Large intestine (tissue), 3 donors: Measurements from ENCODE around the gene PCIF1. TPM values are rescaled to one million over a fixed set of nuclear protein-coding genes. Genes with fewer than 3 reads are reported as not detected.

Experiments
- DNase-seq, 2 donors: peaks; one replicate each; pipeline versions ENCODE4 v3.0.0 to v3.0.0-alpha.2; 2013
- H3K27ac ChIP-seq: one replicate; pipeline ENCODE4 v1.5.1; 2013; ENCODE audit warnings: low read length
- H3K27me3 ChIP-seq: 2 replicates; pipeline ENCODE4 v1.6.1; 2013; ENCODE audit warnings: low read length; ENCODE audit not compliant: control insufficient read depth, insufficient read depth
- H3K36me3 ChIP-seq: 2 replicates; pipeline ENCODE4 v1.6.1; 2013; ENCODE audit warnings: low read length; ENCODE audit not compliant: control insufficient read depth, insufficient read depth
- H3K4me1 ChIP-seq: one replicate; pipeline ENCODE4 v1.6.1; 2013; ENCODE audit warnings: low read length; ENCODE audit not compliant: control insufficient read depth, insufficient read depth
- H3K4me3 ChIP-seq: one replicate; pipeline ENCODE4 v1.5.1; 2013; ENCODE audit warnings: low read length
- H3K9me3 ChIP-seq: one replicate; pipeline ENCODE4 v1.6.1; 2013; ENCODE audit warnings: mild to moderate bottlenecking, low read depth, low read length, moderate library complexity; ENCODE audit not compliant: control insufficient read depth
- WGBS: methylation state at CpG from one replicate; pipeline ENCODE4 v1.1.5; 2013; ENCODE audit warnings: low lambda C conversion rate; ENCODE audit not compliant: insufficient coverage; 5-methylcytosine and 5-hydroxymethylcytosine counted together
- polyA plus RNA-seq: library from polyadenylated mRNA; unstranded; fragments of 120-200 nt; gene quantifications from one replicate; pipeline ENCODE4 v1.2.1, GENCODE V29; 2013

Gene PCIF1
- polyA plus RNA-seq, 1 donor = 28.1 TPM

DNA sequence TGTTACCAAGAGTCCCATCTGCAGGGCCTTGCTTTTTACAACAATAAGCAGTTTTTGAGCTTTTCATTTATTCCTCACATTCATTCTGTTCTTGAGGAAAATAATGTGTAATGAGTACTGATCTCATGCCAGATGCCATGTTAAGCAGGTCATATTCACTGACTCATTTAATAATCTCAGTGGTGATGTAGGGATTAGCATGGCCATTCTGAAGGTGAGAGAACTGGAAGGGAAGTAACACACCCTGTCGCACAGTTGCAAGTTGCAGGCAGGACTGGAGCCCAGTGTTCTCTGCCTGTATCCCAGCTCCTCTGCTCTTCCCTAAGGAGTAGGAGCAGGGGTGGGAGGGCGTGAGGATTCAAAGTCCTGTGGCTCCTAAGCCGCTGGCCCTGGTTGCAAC, 5.6 kb downstream of the PCIF1 start:
- Histone ChIP-seq H3K4me1 (no peaks in the 10 kb centered on the region), H3K27ac (no peak overlapping the region), H3K4me3 (no peak overlapping the region), H3K9me3 (no peaks in the 10 kb centered on the region), H3K36me3 (peaks cover 72% of the 10 kb centered on the region), H3K27me3 (no peaks in the 10 kb centered on the region)
- DNase-seq = no peak
- WGBS = no CpG with 5 or more reads among the region's 3 CpGs

- no peaks in the 10 kb centered on the region for H3K9me3 ChIP-seq
- H3K27ac ChIP-seq = no peak overlapping the region
- peaks cover 76% of the 10 kb centered on the region for H3K36me3 ChIP-seq
- no peaks in the 10 kb centered on the region for H3K4me1 ChIP-seq
- no peak overlapping the region for H3K4me3 ChIP-seq
- no peaks in the 10 kb centered on the region for H3K27me3 ChIP-seq
- no CpG with 5 or more reads among the region's 13 CpGs for WGBS
- DNase-seq = no peak
Observed at GRCh38 chr20:45940469-45940868, 6.0 kb downstream of the PCIF1 start.

DNA sequence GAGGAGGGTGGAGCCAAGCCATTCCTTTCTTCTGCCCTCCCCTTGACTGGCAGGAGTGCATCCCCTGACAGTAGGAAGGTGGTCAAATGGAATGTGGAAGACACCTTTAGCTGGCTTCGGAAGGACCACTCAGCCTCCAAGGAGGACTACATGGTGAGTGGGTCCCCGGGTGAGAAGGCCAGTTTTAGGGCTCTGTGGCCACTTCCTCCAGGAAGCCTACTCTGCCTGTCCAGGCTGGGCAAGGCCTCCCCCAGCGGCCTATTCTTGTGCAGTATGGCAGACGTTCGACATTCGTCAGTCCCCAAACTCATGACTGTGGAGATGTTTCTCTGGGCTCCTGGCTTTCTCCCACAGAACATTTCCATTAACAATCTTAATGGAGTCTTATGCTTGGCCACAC, 9.1 kb downstream of the PCIF1 start:
- Histone ChIP-seq H3K36me3 (peaks cover 92% of the 10 kb centered on the region), H3K27ac (no peak overlapping the region), H3K9me3 (no peaks in the 10 kb centered on the region)

DNA sequence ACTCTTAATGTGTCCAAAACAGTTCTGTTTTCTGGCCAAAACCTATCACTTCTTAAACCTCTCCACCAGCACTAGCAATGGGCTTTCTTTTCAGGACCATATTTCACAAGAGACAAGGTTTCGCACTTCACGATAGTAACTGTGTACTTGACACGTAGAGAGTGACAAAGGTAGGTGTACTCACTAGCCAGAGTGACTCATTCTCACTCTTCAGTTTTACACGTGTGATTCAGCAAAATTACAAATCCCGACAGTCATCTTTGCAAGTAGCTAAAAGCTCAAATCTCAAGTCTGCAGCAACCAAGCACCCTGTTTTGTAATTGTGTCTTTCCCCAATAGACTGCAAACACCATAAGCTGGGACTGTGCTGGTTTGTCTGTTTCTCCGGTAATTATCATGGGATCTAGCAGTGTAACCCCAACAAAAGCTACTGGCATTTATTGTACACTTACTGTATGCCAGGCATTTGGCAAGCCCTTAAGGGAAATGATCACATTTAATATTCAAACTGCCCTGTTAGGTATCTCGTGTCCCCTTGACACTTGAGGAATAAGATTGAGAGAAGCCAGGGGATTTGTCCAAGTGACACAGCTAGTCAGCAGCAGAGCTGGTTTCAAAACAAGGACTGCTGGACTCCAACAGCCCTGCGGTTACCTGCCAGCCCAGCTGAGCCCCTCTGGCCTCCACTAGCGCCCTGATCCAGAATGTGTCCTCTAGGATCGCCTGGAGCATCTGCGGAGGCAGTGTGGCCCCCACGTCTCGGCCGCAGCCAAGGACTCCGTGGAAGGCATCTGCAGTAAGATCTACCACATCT, 9.9 kb downstream of the PCIF1 start:
- H3K36me3 ChIP-seq = peaks cover 92% of the 10 kb centered on the region
- H3K27ac ChIP-seq = no peak overlapping the region
- 83% methylated on average over 2 of the region's 15 CpGs for WGBS
- no peaks in the 10 kb centered on the region for H3K9me3 ChIP-seq
- peaks cover 5% of the 10 kb centered on the region for H3K4me1 ChIP-seq
- H3K27me3 ChIP-seq = no peaks in the 10 kb centered on the region
- DNase-seq = no peak
- H3K4me3 ChIP-seq = no peak overlapping the region

More for the DNA sequence above, 9.1 kb downstream of the PCIF1 start:
- H3K4me1 ChIP-seq = peaks cover 5% of the 10 kb centered on the region
- H3K4me3 ChIP-seq = no peak overlapping the region
- no peaks in the 10 kb centered on the region for H3K27me3 ChIP-seq
- DNase-seq = no peak
- no CpG with 5 or more reads among the region's 6 CpGs for WGBS

GRCh38 chr20:45944965-45945677, 10.6 kb downstream of the PCIF1 start:
- DNase-seq = no peak
- WGBS = 67% methylated on average over 1 of the region's 19 CpGs
- H3K36me3 ChIP-seq = peaks cover 92% of the 10 kb centered on the region
- H3K27ac ChIP-seq = no peak overlapping the region
- H3K9me3 ChIP-seq = no peaks in the 10 kb centered on the region
- H3K4me1 ChIP-seq = peaks cover 5% of the 10 kb centered on the region
- no peaks in the 10 kb centered on the region for H3K27me3 ChIP-seq
- no peak overlapping the region for H3K4me3 ChIP-seq

DNA sequence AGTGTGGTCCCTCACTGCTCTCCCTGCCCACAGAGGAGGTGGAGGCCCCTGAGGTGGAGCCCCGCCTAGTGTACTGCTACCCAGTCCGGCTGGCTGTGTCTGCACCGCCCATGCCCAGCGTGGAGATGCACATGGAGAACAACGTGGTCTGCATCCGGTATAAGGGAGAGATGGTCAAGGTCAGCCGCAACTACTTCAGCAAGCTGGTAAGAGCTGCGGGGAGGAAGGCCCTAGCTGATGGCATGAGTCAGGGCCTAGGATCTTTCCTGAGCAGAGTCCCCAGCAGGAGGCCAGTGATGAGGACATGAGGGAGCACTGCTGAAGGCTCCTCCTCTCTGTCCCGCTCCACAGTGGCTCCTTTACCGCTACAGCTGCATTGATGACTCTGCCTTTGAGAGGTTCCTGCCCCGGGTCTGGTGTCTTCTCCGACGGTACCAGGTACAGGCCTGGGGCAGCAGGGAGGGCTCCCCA, 11.2 kb downstream of the PCIF1 start:
- no peak overlapping the region for H3K4me3 ChIP-seq
- H3K27me3 ChIP-seq = no peaks in the 10 kb centered on the region
- WGBS = no CpG with 5 or more reads among the region's 13 CpGs
- no peaks in the 10 kb centered on the region for H3K9me3 ChIP-seq
- H3K36me3 ChIP-seq = peaks cover 91% of the 10 kb centered on the region
- DNase-seq = no peak
- H3K27ac ChIP-seq = peak overlapping the region; percentile 45
- peaks cover 5% of the 10 kb centered on the region for H3K4me1 ChIP-seq

DNA sequence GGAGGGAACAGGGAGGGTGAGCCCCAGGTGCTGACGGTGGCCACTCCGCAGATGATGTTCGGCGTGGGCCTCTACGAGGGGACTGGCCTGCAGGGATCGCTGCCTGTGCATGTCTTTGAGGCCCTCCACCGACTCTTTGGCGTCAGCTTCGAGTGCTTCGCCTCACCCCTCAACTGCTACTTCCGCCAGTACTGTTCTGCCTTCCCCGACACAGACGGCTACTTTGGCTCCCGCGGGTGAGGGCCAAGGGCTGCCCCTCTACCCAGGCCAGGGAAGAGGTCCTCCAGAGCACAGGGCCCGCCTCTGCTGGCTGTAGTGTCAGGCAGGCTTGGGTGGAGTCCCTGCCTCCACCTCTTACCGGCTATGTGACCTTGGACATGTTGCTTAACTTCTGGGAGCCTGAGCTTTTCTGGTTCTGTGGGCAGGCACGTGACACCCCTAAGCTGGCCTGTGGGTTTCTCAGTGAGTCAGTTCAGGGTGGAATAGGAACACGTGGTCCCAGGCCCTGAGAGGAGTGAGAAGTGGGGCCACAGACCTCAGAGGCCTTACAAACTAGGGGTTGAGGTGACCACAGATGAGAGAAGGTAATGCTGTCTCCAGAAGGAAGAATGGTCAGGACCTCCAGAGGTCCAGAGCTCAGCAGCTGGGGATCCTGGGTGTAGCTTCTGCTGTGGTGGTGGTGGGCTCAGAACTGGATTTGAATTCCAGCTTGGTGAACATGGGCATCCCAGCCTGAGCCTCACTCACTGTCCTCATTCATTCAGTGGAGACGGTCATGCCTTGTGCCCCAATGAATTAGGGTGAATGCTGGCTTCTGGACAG, 11.9 kb downstream of the PCIF1 start:
- no CpG with 5 or more reads among the region's 20 CpGs for WGBS

GRCh38 chr20:45947110-45947866, 12.8 kb downstream of the PCIF1 start:
- no peak for DNase-seq
- peak overlapping the region; percentile 32 for H3K27ac ChIP-seq
- no peaks in the 10 kb centered on the region for H3K27me3 ChIP-seq
- no CpG with 5 or more reads among the region's 29 CpGs for WGBS
- H3K4me1 ChIP-seq = peaks cover 5% of the 10 kb centered on the region
- no peaks in the 10 kb centered on the region for H3K9me3 ChIP-seq
- no peak overlapping the region for H3K4me3 ChIP-seq
- H3K36me3 ChIP-seq = peaks cover 94% of the 10 kb centered on the region

More for the DNA sequence above, 11.9 kb downstream of the PCIF1 start:
- peak; percentile 55 to 58 for DNase-seq
- Histone ChIP-seq H3K27me3 (no peaks in the 10 kb centered on the region), H3K4me1 (peaks cover 5% of the 10 kb centered on the region), H3K4me3 (no peak overlapping the region), H3K9me3 (no peaks in the 10 kb centered on the region), H3K27ac (peak overlapping the region; percentile 45), H3K36me3 (peaks cover 87% of the 10 kb centered on the region)

DNA sequence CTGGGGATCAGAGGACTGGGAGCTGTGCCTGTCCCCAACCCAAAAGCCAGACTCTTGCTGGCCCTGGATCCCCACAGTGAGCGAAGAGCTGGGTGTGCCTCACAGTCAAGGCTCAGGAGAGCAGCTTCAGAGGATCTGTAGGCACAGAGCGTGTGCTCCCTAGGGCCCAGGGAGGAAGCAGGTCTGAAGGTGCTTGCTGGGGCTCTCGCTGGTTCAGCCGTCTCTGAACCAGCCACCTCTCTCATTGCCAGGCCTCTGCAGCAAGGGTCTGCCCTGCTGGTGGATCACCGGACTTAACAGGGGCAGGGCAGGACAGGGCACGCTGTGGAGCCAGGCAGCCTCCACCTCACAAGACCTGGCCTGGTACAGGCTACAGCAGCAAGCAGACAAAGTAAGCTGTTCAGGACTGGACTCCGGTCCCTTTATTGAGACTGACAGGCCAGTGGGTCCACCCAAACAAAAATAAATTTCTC, 13.8 kb downstream of the PCIF1 start:
- Histone ChIP-seq H3K27me3 (no peaks in the 10 kb centered on the region), H3K27ac (no peak overlapping the region), H3K4me3 (no peak overlapping the region), H3K4me1 (peaks cover 5% of the 10 kb centered on the region), H3K9me3 (no peaks in the 10 kb centered on the region), H3K36me3 (peaks cover 94% of the 10 kb centered on the region)
- no peak for DNase-seq
- no CpG with 5 or more reads among the region's 7 CpGs for WGBS
